ENCODE data around the gene CTNND2.

CTNND2 gene

DNA sequence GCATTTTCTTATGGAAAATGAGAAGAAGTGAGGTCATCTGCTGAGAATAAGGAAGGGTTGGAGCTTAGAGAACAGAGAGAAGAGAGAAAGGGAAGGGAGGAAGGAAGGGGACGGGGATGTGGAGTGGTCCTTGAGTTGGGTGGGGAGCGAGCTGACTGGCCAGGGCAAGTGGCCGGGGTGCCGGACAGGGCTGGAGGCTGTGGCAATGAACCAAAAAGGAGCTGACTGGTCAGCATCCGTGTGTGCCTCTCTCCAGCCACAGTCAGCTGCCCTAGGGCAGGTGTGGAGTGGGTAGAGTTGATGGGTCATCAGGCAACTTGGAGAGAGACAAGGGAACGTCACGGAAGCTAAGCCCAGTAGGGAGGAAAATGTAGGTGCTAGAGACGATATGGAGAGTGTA lies 908.4 kb downstream of the CTNND2 start:
- H3K27ac ChIP-seq (ENCODE audit: low read length) = no peak overlapping the region
- H3K27me3 ChIP-seq (replicated peaks; ENCODE audit: insufficient read depth, low read length) = no peaks in the 10 kb centered on the region
- DNase-seq = no peak
- H3K4me3 ChIP-seq (ENCODE audit: low read length) = no peak overlapping the region
- no peaks in the 10 kb centered on the region for H3K36me3 ChIP-seq (replicated peaks; ENCODE audit: insufficient read depth, low read length)
- no peaks in the 10 kb centered on the region for H4K20me1 ChIP-seq (ENCODE audit: insufficient read depth, low read length)
- H2AFZ ChIP-seq (ENCODE audit: low read length) = no peak overlapping the region
- no peaks in the 10 kb centered on the region for H3K79me2 ChIP-seq (ENCODE audit: low read length)
- no peaks in the 10 kb centered on the region for H3K4me1 ChIP-seq (ENCODE audit: low read length)
- no peaks in the 10 kb centered on the region for H3F3A ChIP-seq (ENCODE audit: insufficient read depth, low read length)
- H3K9me3 ChIP-seq (replicated peaks; ENCODE audit: insufficient read depth, low read length) = no peaks in the 10 kb centered on the region
- H3K9ac ChIP-seq (ENCODE audit: low read length) = no peak overlapping the region
- TF ChIP-seq EZH2phosphoT487 (IDR thresholded peaks at IDR 0.05; ENCODE audit: low read length) = no peak
- TF ChIP-seq EZH2 (optimal IDR thresholded peaks at IDR 0.05; ENCODE audit: low read depth, low read length) = no peak
- no peak for TF ChIP-seq CTCF (IDR thresholded peaks at IDR 0.05; ENCODE audit: low read length)
- no peak overlapping the region for H3K4me2 ChIP-seq (ENCODE audit: low read depth, low read length)
- H3K9me2 ChIP-seq (replicated peaks; ENCODE audit: insufficient read depth, low read length) = no peaks in the 10 kb centered on the region

GRCh38 chr5:10994091-10994986 lies 909.9 kb downstream of the CTNND2 start:
- Histone ChIP-seq H2AFZ (ENCODE audit: low read length) (no peak overlapping the region), H3K4me1 (ENCODE audit: low read length) (no peaks in the 10 kb centered on the region), H3K9me3 (replicated peaks; ENCODE audit: insufficient read depth, low read length) (no peaks in the 10 kb centered on the region), H3K79me2 (ENCODE audit: low read length) (no peaks in the 10 kb centered on the region), H3K9ac (ENCODE audit: low read length) (no peak overlapping the region), H3K4me2 (ENCODE audit: low read depth, low read length) (no peak overlapping the region), H3K27ac (ENCODE audit: low read length) (no peak overlapping the region), H3K4me3 (ENCODE audit: low read length) (no peak overlapping the region), H3K36me3 (replicated peaks; ENCODE audit: insufficient read depth, low read length) (no peaks in the 10 kb centered on the region), H3F3A (ENCODE audit: insufficient read depth, low read length) (no peaks in the 10 kb centered on the region), H3K27me3 (replicated peaks; ENCODE audit: insufficient read depth, low read length) (no peaks in the 10 kb centered on the region), H3K9me2 (replicated peaks; ENCODE audit: insufficient read depth, low read length) (no peaks in the 10 kb centered on the region), H4K20me1 (ENCODE audit: insufficient read depth, low read length) (no peaks in the 10 kb centered on the region)
- no peak for DNase-seq
- no peak for TF ChIP-seq EZH2phosphoT487 (IDR thresholded peaks at IDR 0.05; ENCODE audit: low read length)
- TF ChIP-seq EZH2 (optimal IDR thresholded peaks at IDR 0.05; ENCODE audit: low read depth, low read length) = no peak
- no peak for TF ChIP-seq CTCF (IDR thresholded peaks at IDR 0.05; ENCODE audit: low read length)

DNA sequence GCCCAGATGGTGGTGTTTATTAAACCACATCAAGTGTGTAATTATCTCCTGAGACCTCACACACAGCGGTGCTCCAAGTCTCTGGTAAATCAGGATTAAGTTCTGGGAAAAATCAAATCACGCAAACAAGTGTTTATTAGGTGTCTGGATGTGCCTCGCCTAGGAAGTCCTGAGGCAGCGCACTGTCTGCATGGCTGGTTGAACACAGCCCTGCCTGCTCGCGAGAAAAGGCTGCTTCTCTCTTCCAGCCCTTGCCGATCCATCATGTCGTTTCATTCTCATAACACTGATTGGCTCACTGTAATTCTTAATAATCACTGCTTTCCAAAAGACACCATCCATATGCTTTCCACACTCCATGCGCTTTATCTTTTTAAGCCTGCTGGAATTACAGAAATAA lies 913.6 kb downstream of the CTNND2 start:
- no peak overlapping the region for H3K4me3 ChIP-seq (ENCODE audit: low read length)
- no peaks in the 10 kb centered on the region for H3K36me3 ChIP-seq (replicated peaks; ENCODE audit: insufficient read depth, low read length)
- H3K79me2 ChIP-seq (ENCODE audit: low read length) = no peaks in the 10 kb centered on the region
- no peaks in the 10 kb centered on the region for H3K4me1 ChIP-seq (ENCODE audit: low read length)
- DNase-seq = no peak
- no peaks in the 10 kb centered on the region for H3K9me2 ChIP-seq (replicated peaks; ENCODE audit: insufficient read depth, low read length)
- H3K9ac ChIP-seq (ENCODE audit: low read length) = no peak overlapping the region
- no peaks in the 10 kb centered on the region for H3K27me3 ChIP-seq (replicated peaks; ENCODE audit: insufficient read depth, low read length)
- H3K9me3 ChIP-seq (replicated peaks; ENCODE audit: insufficient read depth, low read length) = no peaks in the 10 kb centered on the region
- no peaks in the 10 kb centered on the region for H4K20me1 ChIP-seq (ENCODE audit: insufficient read depth, low read length)
- H3K4me2 ChIP-seq (ENCODE audit: low read depth, low read length) = no peak overlapping the region
- H3F3A ChIP-seq (ENCODE audit: insufficient read depth, low read length) = no peaks in the 10 kb centered on the region
- no peak overlapping the region for H3K27ac ChIP-seq (ENCODE audit: low read length)
- no peak overlapping the region for H2AFZ ChIP-seq (ENCODE audit: low read length)
- TF ChIP-seq EZH2phosphoT487 (IDR thresholded peaks at IDR 0.05; ENCODE audit: low read length) = no peak
- TF ChIP-seq EZH2 (optimal IDR thresholded peaks at IDR 0.05; ENCODE audit: low read depth, low read length) = no peak
- TF ChIP-seq CTCF (IDR thresholded peaks at IDR 0.05; ENCODE audit: low read length) = no peak
